Endothelial cell of umbilical vein (primary cell): Measurements from ENCODE around the gene NPFFR2. TPM values are rescaled to one million over a fixed set of nuclear protein-coding genes. Genes with fewer than 3 reads are reported as not detected.
"Not testable (repeated sequence)": the region's sequence is repeated elsewhere in the genome, so short reads cannot be mapped to it uniquely, and the experiment has no call there.

Experiments used
- BruUV-seq: library from RNA; stranded (reverse); fragments of 400-500 nt; replicated peaks from 2 replicates; lab custom pipeline; 2021; lab: Mats Ljungman, UMichigan
- CTCF ChIA-PET: fragments of 300-600, 350-600 bp; sonication (Branson Sonifier 250); formaldehyde crosslinking; loops from one replicate; lab custom pipeline; 2021; ENCODE audit warnings: antibody characterized with exemption, inconsistent platforms; lab: Charles Lee
- POLR2A ChIA-PET: fragments of 300-600, 350-600 bp; sonication (Branson Sonifier 250); formaldehyde crosslinking; loops from one replicate; lab custom pipeline; 2021; ENCODE audit warnings: antibody characterized with exemption, inconsistent platforms; lab: Charles Lee
- DNase-seq: peaks from one replicate; pipeline ENCODE4 v3.0.0-alpha.2; 2011; ENCODE audit warnings: low read depth, low spot score
- FAIRE-seq: peaks from 2 replicates; lab custom pipeline; 2011; peaks lifted over from hg19 to GRCh38; lab: Jason Lieb, UNC
- H2AFZ ChIP-seq: 2 replicates; pipeline ENCODE4 v1.6.0; 2012; ENCODE audit warnings: low read depth, low read length, control low read depth, inconsistent platforms
- H3K27ac ChIP-seq: 2 replicates; pipeline ENCODE4 v1.5.1; 2011; ENCODE audit warnings: low read depth, mild to moderate bottlenecking, control low read depth, low read length, moderate library complexity; ENCODE audit not compliant: insufficient read depth
- H3K27me3 ChIP-seq, 2 experiments: 2 replicates each; pipeline versions ENCODE4 v1.6.0 to v1.6.1; 2011; ENCODE audit warnings: low read length in 2 of 2, mixed read lengths in 1 of 2; ENCODE audit not compliant: control insufficient read depth in 2 of 2, insufficient read depth in 2 of 2
- H3K36me3 ChIP-seq, 2 experiments: 2 replicates in 1 of 2; 3 replicates in 1 of 2; pipeline ENCODE4 v1.5.1; 2011; ENCODE audit warnings: low read length in 2 of 2, mild to moderate bottlenecking in 1 of 2, moderate library complexity in 1 of 2; ENCODE audit not compliant: control insufficient read depth in 2 of 2, insufficient read depth in 2 of 2; ENCODE audit errors: extremely low read depth in 1 of 2
- H3K4me1 ChIP-seq: 3 replicates; pipeline ENCODE4 v1.5.1; 2011; ENCODE audit warnings: mild to moderate bottlenecking, low read length; ENCODE audit not compliant: control insufficient read depth, insufficient read depth; ENCODE audit errors: extremely low read depth
- H3K4me2 ChIP-seq: 2 replicates; pipeline ENCODE4 v1.6.1; 2011; ENCODE audit warnings: low read length, control low read depth, mixed read lengths; ENCODE audit not compliant: insufficient read depth
- H3K4me3 ChIP-seq, 3 experiments: fragments of 200-600 bp in 1 of 3; sonication (generic), shearing (Covaris generic) in 1 of 3; replicated peaks in 1 of 3; 2 replicates each; pipeline ENCODE4 v1.5.1; 2011 to 2016; ENCODE audit warnings: control low read depth in 3 of 3, low read length in 3 of 3, mild to moderate bottlenecking in 2 of 3, inconsistent platforms in 1 of 3, low read depth in 1 of 3, moderate library complexity in 1 of 3; ENCODE audit not compliant: insufficient read depth in 1 of 3
- H3K79me2 ChIP-seq: 2 replicates; pipeline ENCODE4 v1.6.0; 2012; ENCODE audit warnings: low read length, inconsistent platforms; ENCODE audit not compliant: control insufficient read depth, insufficient read depth
- H3K9ac ChIP-seq: replicated peaks from 2 replicates; pipeline ENCODE3; 2011; ENCODE audit warnings: low read length, control low read depth; ENCODE audit not compliant: insufficient read depth; ENCODE audit errors: extremely low read depth
- H3K9me1 ChIP-seq: replicated peaks from 3 replicates; pipeline ENCODE4 v1.6.0; 2011; ENCODE audit warnings: mild to moderate bottlenecking, low read length; ENCODE audit not compliant: control insufficient read depth, insufficient read depth; ENCODE audit errors: extremely low read depth
- H3K9me3 ChIP-seq: replicated peaks from 2 replicates; pipeline ENCODE4 v1.5.1; 2012; ENCODE audit warnings: low read length, inconsistent platforms; ENCODE audit not compliant: control insufficient read depth, insufficient read depth
- H4K20me1 ChIP-seq: replicated peaks from 2 replicates; pipeline ENCODE3; 2011; ENCODE audit warnings: mild to moderate bottlenecking, low read length; ENCODE audit not compliant: control insufficient read depth, insufficient read depth; ENCODE audit errors: extremely low read depth
- EZH2 ChIP-seq: IDR thresholded peaks from 2 replicates; pipeline ENCODE4 v1.6.1; 2012; ENCODE audit warnings: borderline replicate concordance, low read depth, mild to moderate bottlenecking, moderate library complexity, low read length, inconsistent platforms; ENCODE audit not compliant: severe bottlenecking
- FOS ChIP-seq: IDR thresholded peaks from 2 replicates; pipeline ENCODE4 v1.6.1; 2011; ENCODE audit warnings: mild to moderate bottlenecking, low read length, moderate library complexity, borderline replicate concordance; ENCODE audit not compliant: insufficient read depth
- GATA2 ChIP-seq: IDR thresholded peaks from 2 replicates; pipeline ENCODE4 v1.7.0; 2011; ENCODE audit warnings: low read depth, mild to moderate bottlenecking, moderate library complexity, mixed read lengths, low read length; ENCODE audit not compliant: insufficient read length, insufficient read depth
- JUN ChIP-seq: IDR thresholded peaks from 2 replicates; pipeline ENCODE4 v1.6.1; 2011; ENCODE audit warnings: borderline replicate concordance, low read depth; ENCODE audit not compliant: insufficient read length, insufficient read depth
- MYC ChIP-seq: IDR thresholded peaks from one replicate; pipeline ENCODE4 v1.6.1; 2011; ENCODE audit warnings: mild to moderate bottlenecking, low read depth, low read length
- POLR2A ChIP-seq: IDR thresholded peaks from 2 replicates; pipeline ENCODE4 v1.6.1; 2012; ENCODE audit warnings: low read depth, mild to moderate bottlenecking, control low read depth, low read length
- POLR2AphosphoS5 ChIP-seq: IDR thresholded peaks from 2 replicates; pipeline ENCODE4 v1.6.1; 2012; ENCODE audit warnings: low read depth, mild to moderate bottlenecking, control low read depth, low read length, moderate library complexity; ENCODE audit not compliant: insufficient read depth
- dilution Hi-C: fragments of 300-500 bp; cut with MboI; formaldehyde crosslinking; loops from one replicate; pipeline ENCODE4 v1.15.0; 2019; ENCODE audit warnings: low sequenced_read_pairs; ENCODE audit not compliant: extremely low pct_ligation_motif_present
- intact Hi-C: fragments of 100-400 bp; cut with micrococcal nuclease; formaldehyde crosslinking; loops from one replicate; pipeline ENCODE4 v1.10.0; 2022
- polyA plus RNA-seq, 4 experiments: library from polyadenylated mRNA; depleted of rRNA in 3 of 4; stranded (reverse) in 3 of 4; unstranded in 1 of 4; fragments of >200 nt; gene quantifications; 2 replicates each; pipeline versions ENCODE4 v1.2.1 to v1.2.3, GENCODE V29; 2011 to 2012; ENCODE audit warnings: missing spikeins in 1 of 4
- total RNA-seq: library from RNA; stranded (reverse); gene quantifications from 2 replicates; pipeline ENCODE4 v1.2.3, GENCODE V29; 2021
- TF ChIP-seq, protein P1 (sequence below), 2 donors: IDR thresholded peaks; 1 replicate in 1 of 2; 2 replicates in 1 of 2; pipeline ENCODE4 v1.5.1; 2011; ENCODE audit warnings: low read length in 2 of 2, mild to moderate bottlenecking in 2 of 2, moderate library complexity in 2 of 2, control low read depth in 1 of 2, inconsistent platforms in 1 of 2, low read depth in 1 of 2; ENCODE audit not compliant: insufficient read depth in 1 of 2; ENCODE audit errors: extremely low read depth in 1 of 2
- TF ChIP-seq, protein P2 (sequence below): IDR thresholded peaks from 2 replicates; pipeline ENCODE4 v1.6.1; 2011; ENCODE audit not compliant: insufficient read depth, insufficient read length

NPFFR2 gene
- total and polyA plus RNA-seq, 2 donors (not counting 3 experiments of a cell fraction or from before 2014, with no cell fraction given) = 0.06 TPM; not detected in 1

DNA sequence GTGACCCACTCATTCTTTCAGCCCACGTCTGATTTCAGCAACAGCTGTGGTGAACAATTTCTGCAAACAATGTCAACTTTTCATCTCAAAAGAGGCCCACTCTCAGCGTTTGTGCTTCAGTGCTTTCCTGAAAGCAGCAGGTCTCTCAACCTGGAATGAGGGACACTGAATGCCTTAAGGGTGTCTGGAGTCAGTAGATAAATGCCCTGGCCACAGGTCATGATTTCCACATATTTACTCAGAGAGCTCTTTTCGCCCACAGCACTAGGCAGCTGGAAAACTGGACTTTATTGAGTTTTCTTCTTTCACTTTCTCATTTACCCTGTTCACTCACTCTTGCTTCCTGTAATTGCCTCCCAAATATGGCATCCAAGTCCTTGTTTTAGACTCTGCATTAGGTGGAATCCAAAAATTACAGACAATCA lies 52.8 kb downstream of the NPFFR2 start:
- Histone ChIP-seq H3K9me3 (no peaks in the 10 kb centered on the region), H3K27ac (no peak overlapping the region), H3K27me3 (no peaks in the 10 kb centered on the region), H3K36me3 (no peaks in the 10 kb centered on the region), H3K4me2 (no peak overlapping the region), H3K4me1 (no peaks in the 10 kb centered on the region), H4K20me1 (no peaks in the 10 kb centered on the region), H2AFZ (no peak overlapping the region), H3K9me1 (no peaks in the 10 kb centered on the region), H3K9ac (no peak overlapping the region), H3K79me2 (no peaks in the 10 kb centered on the region), H3K4me3 (no peak overlapping the region)
- FAIRE-seq (no peak), DNase-seq (no peak)
- no TSS peak for BruUV-seq
- intact Hi-C loops (no loop called here), dilution Hi-C loops (no loop called here)
- TF ChIP-seq GATA2 (no peak), POLR2A (no peak), MYC (no peak), POLR2AphosphoS5 (no peak), FOS (no peak), EZH2 (no peak), JUN (no peak)
- TF ChIP-seq, protein P1, sequence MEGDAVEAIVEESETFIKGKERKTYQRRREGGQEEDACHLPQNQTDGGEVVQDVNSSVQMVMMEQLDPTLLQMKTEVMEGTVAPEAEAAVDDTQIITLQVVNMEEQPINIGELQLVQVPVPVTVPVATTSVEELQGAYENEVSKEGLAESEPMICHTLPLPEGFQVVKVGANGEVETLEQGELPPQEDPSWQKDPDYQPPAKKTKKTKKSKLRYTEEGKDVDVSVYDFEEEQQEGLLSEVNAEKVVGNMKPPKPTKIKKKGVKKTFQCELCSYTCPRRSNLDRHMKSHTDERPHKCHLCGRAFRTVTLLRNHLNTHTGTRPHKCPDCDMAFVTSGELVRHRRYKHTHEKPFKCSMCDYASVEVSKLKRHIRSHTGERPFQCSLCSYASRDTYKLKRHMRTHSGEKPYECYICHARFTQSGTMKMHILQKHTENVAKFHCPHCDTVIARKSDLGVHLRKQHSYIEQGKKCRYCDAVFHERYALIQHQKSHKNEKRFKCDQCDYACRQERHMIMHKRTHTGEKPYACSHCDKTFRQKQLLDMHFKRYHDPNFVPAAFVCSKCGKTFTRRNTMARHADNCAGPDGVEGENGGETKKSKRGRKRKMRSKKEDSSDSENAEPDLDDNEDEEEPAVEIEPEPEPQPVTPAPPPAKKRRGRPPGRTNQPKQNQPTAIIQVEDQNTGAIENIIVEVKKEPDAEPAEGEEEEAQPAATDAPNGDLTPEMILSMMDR (IDR thresholded peaks at IDR 0.05; ENCODE audit: extremely low read depth in 1 of 2, insufficient read depth in 1 of 2, low read depth in 1 of 2, low read length in 2 of 2) = no peak
- TF ChIP-seq, protein P2, sequence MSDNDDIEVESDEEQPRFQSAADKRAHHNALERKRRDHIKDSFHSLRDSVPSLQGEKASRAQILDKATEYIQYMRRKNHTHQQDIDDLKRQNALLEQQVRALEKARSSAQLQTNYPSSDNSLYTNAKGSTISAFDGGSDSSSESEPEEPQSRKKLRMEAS = no peak
- POLR2A ChIA-PET = no interaction called here
- CTCF ChIA-PET = interaction anchor here (0.9 kb wide), 1 partner anchor 10 kb away, joined by 3 read pairs; no protein-coding TSS in a partner anchor

DNA sequence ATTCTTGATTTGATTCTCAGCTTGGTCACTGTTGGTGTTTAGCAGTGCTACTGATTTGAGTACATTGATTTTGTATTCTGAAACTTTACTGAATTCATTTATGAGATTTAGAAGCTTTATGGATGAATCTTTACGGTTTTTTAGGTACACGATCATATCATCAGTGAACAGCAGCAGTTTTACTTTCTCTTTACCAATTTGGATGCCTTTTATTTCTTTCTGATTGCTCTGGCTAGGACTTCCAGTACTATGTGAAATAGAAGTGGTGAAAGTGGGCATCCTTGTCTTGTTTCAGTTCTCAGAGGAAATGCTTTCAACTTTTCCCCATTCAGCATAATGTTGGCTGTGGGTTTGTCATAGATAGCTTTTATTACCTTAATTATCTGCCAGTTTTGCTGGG lies 58.8 kb downstream of the NPFFR2 start:
- H2AFZ ChIP-seq, H3K27me3 ChIP-seq, H3K9me1 ChIP-seq, FAIRE-seq, H3K27ac ChIP-seq, H3K36me3 ChIP-seq, dilution Hi-C loops, intact Hi-C loops, H3K9ac ChIP-seq, DNase-seq, H4K20me1 ChIP-seq, H3K4me2 ChIP-seq, H3K79me2 ChIP-seq, H3K4me1 ChIP-seq, BruUV-seq, CTCF ChIA-PET, POLR2A ChIA-PET, H3K4me3 ChIP-seq, H3K9me3 ChIP-seq: not testable (repeated sequence)
